Sigmoid colon (tissue), 4 donors: ENCODE results near the gene POLRMT.

Experiments used
- POLR2A ChIP-seq, 2 donors: fragments of 450-650 bp; IDR thresholded peaks; one replicate each; pipeline ENCODE4 v1.6.1; 2016; ENCODE audit warnings: antibody characterized with exemption in 2 of 2, mild to moderate bottlenecking in 2 of 2, moderate library complexity in 2 of 2
- POLR2AphosphoS5 ChIP-seq, 4 donors: sonication (generic); formaldehyde crosslinking; IDR thresholded peaks; one replicate each; pipeline ENCODE4 v1.6.1; 2017; ENCODE audit warnings: antibody characterized with exemption in 4 of 4
- TF ChIP-seq, protein P1 (sequence below), 4 experiments: fragments of 450-650 bp in 3 of 4; fragments of 200-600 bp in 1 of 4; IDR thresholded peaks; one replicate each; pipeline ENCODE4 v1.5.1; 2016 to 2019; ENCODE audit warnings: antibody characterized with exemption in 4 of 4, mild to moderate bottlenecking in 3 of 4, moderate library complexity in 2 of 4

DNA sequence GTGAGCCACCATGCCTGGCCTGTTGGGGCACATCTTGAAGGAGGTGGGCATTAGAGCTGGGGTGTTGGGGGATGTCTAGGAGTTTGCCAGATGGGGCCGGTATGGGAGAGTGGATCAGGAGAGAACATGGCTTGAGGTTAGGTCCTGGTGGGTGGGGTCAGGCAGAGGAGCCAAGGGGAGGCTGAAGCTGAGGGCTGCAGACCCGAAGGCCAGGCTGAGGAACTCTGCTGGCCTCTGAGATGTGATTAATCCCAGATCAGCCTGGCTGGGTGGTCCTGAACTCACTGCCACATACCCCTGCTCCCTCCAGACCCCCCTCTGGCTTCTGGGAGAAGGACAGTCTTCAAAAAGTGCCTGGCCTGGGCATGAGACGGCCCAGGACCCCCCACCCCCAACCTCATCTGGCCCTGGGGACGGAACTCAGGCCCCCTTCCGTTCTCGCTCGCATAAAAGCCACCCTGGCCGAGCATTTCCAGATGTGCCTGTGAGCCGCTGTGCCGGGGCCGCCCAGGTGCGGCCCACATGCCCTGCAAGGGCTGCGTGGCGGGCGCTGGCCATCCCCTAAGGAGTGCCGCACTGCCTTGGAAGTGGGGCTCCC is 45.6 kb upstream of the POLRMT start:
- TF ChIP-seq POLR2A (IDR thresholded peaks at IDR 0.05) (no peak), POLR2AphosphoS5 (IDR thresholded peaks at IDR 0.05) (no peak)
- TF ChIP-seq, protein P1, sequence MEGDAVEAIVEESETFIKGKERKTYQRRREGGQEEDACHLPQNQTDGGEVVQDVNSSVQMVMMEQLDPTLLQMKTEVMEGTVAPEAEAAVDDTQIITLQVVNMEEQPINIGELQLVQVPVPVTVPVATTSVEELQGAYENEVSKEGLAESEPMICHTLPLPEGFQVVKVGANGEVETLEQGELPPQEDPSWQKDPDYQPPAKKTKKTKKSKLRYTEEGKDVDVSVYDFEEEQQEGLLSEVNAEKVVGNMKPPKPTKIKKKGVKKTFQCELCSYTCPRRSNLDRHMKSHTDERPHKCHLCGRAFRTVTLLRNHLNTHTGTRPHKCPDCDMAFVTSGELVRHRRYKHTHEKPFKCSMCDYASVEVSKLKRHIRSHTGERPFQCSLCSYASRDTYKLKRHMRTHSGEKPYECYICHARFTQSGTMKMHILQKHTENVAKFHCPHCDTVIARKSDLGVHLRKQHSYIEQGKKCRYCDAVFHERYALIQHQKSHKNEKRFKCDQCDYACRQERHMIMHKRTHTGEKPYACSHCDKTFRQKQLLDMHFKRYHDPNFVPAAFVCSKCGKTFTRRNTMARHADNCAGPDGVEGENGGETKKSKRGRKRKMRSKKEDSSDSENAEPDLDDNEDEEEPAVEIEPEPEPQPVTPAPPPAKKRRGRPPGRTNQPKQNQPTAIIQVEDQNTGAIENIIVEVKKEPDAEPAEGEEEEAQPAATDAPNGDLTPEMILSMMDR (IDR thresholded peaks at IDR 0.05) = no peak
